CD4-positive, alpha-beta T cell treated with Interleukin-15 for 4 hours (primary cell): Measurements from ENCODE around the gene ROGDI.
A peak's percentile ranks its signal among the peaks of the same experiment; 100 is the strongest.
"Not testable (repeated sequence)": the region's sequence is repeated elsewhere in the genome, so short reads cannot be mapped to it uniquely, and the experiment has no call there.

Experiments used
- DNase-seq: peaks from one replicate; pipeline ENCODE4 v3.0.0-alpha.2; 2020; ENCODE audit warnings: low spot score

The ROGDI gene

GRCh38 chr16:4790871-4791270 lies 11.6 kb downstream of the ROGDI start:
- no peak for DNase-seq

GRCh38 chr16:4790261-4790660 lies 12.2 kb downstream of the ROGDI start:
- DNase-seq = no peak

DNA sequence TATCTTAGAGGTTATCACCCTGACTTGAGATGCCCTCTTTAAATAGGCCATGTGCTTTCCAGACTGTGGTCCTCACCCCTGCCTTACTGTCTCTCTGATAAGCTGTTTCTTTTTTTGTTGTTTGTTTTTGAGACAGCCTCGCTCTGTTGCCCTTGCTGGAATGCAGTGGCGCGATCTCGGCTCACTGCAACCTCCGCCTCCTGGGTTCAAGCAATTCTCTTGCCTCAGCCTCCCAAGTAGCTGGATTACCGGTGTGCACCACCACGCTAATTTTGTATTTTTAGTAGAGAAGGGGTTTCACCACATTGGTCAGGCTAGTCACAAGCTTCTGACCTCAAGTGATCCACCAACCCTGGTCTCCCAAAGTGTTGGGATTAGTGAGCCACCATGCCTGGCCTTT lies 13.5 kb downstream of the ROGDI start:
- DNase-seq = no peak

GRCh38 chr16:4788489-4788889 lies 13.9 kb downstream of the ROGDI start:
- no peak for DNase-seq

DNA sequence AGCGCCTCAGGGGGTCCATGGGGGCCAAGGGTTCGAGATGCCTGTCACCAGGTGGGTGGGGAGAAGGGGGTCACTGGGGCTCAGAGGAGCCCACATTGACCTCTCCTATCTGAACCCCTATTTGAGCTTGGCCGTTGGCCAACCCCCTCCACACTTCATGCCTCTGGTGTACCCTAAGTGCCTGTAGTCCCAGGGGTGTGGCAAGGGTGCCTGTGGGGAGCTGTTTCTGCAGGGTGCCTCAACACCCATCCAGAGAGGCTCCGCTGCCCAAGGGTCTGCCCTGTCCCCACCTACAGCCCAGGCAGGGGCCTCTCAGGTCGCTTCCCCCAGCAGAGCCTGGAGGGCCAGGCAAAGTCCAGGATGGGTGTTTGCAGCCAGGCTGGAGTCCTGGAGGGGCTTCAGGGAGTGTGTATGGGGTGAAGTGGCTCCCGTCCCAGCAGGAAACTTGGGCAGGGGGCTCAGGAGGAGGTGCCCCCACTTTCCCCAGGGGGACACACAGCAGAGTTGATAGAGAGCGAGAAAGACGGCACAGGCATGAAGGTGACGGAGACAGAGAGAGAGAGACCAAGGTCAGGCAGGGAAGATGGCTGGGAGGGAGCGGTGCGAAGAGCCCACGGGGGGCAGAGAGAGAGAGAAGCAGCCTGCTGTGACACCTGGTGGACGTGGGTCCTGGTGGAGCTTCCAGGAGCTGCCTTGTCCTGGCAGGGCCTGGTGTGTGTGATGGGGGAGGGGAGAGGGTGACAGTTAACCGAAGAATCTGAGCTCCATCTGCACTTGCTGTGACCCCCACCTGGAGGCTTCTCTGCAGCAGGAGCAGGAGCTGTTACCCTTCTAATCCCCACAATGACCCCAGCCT lies 14.6 kb downstream of the ROGDI start, which contains the start of gene SEPTIN12:
Gene SEPTIN12, minus strand, starts transcription at position 719 of the 856 bp plus-strand sequence. Its CDS starts 700 bp downstream, at position 19.
- no peak for DNase-seq

- no peak for DNase-seq
These were observed 15.4 kb downstream of the ROGDI start for GRCh38 chr16:4787068-4787467.

DNA sequence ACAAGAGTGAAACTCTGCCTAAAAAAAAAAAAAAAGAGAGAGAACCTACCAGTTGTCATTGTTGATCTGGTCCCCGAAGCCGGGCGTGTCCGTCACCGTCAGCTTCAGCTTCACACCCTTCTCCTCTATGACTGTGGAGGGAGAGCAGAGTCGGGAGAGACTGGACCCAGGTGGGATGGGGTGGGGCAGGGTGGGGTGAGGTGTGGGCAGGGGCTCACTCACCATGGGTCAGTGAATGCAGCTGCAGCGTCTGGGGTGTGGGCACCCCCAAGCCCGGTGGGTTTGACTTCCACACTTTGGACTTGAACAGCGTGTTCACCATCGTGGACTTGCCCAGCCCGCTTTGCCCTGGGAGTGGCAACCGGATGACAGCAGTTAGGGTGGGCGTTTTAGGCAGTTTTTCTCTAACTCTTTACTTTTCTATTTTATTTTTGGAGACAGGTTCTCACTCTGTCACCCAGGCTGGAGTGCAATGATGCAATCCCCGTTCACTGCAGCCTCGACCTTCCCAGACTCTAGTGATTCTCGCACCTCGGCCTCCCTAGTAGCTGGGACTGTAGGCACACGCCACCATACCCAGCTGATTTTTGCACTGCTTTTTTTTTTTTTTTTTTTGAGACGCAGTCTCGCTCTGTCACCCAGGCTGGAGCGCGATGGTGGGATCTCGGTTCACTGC lies 16.5 kb downstream of the ROGDI start:
- no peak for DNase-seq

- not testable (repeated sequence) for DNase-seq
These were observed 17.9 kb downstream of the ROGDI start for GRCh38 chr16:4784444-4784987.

DNA sequence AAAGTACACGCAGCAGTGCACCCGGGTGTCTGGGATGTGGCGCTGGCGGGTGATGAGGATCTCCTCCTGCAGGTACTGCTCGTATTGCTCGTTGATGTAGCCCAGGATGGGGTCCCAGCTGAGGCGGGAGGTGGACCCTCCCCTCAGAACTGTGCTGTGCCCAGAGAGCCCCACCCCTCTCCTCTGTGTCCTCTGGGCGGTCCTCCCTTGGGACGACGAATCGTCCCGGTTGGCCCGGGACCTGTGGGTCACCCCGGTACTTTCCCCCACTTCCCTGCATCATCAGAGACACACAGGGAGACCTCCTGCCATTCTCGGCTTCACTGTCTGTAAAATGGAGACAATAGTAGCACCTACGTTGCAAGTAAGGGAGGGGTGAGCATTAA lies 18.5 kb downstream of the ROGDI start:
- DNase-seq = no peak

DNA sequence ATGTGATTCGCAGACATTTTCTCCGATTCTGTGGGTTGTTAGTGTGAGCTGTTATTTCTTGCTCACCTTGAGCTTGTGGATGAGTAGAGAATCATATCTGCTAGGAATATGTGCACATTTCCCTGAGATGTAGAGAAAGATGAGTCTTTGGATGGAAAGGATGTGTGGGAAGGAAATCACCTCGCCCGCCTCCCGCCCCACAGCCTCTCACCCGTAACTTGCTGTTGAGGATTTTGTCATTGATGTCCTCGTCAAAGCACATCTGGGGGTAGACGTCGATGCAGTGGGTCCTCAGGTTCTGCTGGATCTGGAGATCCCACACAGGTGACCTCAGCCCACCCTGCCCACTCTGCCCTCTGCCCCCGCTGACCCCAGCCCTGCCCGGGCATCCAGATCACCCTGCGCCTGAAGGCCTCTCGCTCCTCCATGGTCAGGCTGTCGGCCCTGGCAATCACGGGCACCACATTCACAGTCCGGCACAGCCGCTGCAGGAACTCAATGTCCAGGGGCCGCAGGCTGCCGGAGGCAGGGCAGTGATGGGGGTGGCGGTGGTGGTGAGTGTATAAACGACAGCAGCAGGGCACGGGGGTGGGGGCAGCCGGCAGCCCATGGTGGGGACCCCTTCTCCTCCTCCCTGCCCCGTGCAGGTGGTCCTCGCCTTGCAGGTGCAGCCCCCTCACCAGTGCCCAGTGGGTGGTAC lies 19.0 kb downstream of the ROGDI start:
- DNase-seq = no peak

DNA sequence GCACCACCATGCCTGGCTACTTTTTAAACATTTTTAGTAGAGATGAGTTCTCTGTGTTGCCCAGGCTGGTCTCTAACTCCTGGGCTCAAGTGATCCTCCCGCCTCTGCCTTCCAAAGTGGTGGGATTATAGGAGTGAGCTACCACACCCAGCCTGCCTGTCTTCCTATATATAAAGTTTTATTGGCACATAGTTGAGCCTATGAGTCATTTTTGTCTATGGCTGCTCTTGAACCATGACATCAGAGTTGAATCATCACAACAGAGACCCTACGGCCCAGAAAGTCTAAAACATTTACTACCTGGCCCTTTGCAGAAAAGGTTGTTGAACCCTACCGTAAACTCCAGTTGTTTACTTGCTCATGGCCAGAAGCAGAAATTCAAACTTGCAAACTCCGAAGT lies 22.2 kb downstream of the ROGDI start:
- no peak for DNase-seq

DNA sequence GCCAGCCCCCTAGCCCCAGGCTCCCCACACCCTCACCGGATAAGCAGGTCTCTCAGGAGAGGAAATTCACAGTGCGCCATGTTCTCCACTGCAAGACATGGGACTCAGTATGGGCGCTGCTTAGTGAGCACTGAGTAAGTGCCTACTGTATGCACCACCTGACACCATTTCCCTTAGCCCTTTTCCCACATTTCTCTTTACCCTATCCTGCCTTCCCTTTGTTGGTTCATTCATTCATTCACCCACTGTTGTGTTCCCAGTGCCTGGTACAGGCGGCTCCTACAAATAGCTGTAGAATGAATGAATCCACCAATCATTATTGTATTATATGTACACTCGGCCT lies 24.4 kb downstream of the ROGDI start:
- no peak for DNase-seq

DNA sequence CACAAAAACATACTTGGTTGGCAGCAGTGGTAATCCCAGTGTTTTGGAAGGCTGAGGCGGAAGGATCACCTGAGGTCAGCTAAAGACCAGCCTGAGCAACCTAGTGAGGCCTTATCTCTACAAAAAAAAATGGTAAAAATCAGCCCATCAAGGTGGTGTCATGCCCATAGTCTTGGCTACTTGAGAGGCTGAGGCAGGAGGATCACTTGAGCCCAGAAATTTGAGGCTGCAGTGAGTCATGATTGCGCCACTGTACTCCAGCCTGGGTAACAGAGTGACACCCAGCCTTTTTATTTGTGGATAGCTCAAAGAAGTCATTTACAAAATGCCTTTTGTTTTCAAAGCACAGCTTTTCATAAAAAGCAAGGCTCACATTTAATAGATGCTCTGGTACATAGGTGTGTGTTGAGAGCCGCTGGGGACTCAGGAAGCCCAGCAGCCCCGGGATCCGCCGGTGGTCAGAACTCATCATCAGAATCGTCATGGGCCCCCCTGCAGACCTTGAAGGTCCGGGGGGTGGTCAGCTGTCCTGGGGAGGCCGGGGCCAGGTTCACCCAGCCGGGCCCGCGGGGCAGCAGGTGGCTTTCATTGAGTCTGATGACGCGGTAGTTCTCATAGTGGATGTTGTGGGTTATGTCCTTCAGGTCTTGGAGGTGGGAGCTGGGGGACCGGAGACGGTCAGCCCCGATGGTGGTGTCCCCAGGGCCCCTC lies 24.9 kb downstream of the ROGDI start:
- no peak for DNase-seq

DNA sequence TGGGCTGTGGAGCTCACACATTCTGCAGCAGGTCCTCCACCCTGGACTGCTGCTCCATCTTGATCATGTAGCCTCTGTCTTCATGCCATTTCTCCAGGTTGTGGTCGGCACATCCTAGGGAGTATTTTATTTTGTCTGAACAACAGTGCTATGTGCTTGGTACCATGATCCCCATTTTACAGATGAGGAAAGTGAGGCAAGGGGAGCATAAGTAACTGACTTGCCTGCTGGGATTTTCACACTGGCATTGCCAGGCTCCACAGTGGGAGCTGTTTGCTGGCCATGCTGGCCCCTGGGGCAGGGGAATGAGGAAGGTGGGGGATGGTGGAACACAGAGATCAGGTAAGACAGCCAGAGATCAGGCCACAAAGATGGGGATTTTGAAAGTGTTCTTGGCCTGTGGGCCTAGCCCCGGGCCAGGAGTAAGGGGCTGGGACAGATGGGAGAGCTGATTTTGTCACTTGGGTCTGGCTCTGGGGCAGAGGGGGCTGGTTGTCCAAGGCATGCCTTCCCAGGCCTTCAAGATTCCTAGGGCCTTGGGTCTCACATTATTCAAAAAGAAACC lies 26.2 kb downstream of the ROGDI start:
- DNase-seq = no peak

DNA sequence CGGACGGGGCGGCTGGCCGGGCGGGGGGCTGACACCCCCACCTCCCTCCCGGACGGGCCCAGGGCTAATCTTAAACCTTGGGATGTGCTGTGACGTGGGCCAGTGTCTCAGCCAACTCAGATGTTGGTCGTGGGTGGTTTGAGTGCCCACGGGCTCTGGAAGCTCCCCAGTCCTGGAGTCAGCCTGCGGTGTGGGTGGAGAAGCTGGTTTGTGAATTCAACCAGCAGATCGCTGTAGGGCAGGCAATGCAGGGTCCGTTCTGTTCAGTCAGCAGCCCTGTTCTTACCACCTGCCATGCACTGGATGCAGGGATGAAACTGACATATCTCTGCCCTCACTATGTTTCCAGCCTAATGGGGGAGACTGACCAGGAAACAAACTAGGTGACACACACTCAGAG lies 27.4 kb downstream of the ROGDI start:
- no peak for DNase-seq

DNA sequence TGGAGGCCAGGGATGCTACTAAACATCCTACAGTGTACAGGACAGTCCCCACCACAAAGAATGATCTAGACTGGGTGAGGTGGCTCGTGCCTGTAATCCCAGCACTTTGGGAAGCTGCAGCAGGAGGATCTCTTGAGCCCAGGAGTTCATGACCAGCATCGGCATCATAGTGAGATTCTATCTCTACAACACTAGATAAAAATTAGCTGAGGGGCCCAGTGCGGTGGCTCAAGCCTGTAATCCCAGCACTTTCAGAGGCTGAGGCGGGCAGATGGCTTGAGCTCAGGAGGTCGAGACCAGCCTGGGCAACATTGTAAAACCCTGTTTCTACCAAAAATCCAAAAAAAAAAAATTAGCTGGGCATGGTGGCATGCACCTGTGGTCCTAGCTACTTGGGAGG lies 30.1 kb downstream of the ROGDI start:
- DNase-seq = no peak

GRCh38 chr16:4771646-4772045 lies 30.8 kb downstream of the ROGDI start:
- no peak for DNase-seq

GRCh38 chr16:4769306-4769638 lies 33.2 kb downstream of the ROGDI start:
- no peak for DNase-seq

DNA sequence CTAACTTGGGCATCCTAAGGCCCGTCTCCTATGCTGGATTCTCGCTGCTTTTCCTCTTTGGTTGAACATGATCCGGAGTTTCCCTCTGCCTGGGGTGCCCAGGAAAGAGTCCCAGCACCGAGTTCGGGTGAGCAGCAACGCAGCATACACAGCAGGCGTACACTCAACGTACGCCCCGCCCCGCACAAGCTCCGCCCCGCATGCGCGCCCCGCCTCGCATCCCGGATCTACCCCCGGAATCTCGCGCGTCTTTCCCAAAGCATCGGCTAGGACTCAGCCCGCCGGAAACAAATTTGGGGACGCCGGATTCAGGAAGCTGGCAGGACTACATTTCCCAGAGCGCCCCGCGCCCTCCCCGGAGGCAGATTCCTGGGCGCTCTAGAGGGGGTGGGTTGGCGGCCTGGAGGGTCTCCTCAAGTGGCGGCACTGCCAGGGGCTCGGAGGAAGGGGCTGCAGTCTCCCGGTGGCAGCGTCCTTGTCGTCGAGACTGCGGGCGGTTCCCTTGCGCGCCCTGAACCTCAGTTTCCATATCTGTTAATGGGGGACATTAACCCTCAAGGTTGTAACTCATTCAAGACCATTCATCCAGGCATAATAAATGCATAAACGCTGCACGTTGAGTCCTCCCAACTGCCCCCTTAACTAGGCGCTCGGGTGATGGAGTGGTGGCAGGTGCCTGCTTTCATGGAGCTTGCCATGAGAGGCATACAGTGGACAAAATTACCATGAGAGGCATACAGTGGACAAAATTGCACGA lies 33.7 kb downstream of the ROGDI start:
- DNase-seq = peak; percentile 88

DNA sequence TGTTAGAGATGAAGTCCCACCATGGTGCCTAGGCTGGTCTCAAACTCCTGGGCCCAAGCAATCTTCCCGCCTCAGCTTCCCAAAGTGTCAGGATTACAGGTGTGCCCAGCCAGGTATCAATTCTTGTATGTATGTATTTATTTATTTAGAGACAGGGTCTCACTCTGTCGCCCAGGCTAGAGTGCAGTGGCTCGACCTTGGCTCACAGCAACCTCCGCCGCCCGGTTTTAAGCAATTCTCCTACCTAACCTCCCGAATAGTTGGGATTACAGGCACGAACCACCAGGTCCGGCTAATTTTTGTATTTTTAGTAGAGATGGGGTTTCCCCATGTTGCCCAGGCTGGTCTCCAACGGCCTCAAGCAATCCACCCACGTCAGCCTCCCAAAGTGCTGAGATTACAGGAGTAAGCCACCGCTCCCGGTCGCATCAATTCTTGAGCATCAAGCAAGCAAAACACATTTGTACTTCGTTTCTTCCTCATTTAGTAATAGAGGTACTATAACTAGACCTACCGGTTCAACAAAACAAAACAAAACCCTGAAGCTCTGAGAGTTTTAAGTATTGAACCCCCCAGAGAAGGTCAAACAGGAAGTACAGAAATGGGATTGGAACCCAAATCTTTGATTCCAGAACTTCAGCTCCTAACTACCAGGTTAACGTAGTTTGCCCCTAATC lies 34.4 kb downstream of the ROGDI start:
- no peak for DNase-seq
